ENCODE measurements around the gene PTPRK.

Gene PTPRK

DNA sequence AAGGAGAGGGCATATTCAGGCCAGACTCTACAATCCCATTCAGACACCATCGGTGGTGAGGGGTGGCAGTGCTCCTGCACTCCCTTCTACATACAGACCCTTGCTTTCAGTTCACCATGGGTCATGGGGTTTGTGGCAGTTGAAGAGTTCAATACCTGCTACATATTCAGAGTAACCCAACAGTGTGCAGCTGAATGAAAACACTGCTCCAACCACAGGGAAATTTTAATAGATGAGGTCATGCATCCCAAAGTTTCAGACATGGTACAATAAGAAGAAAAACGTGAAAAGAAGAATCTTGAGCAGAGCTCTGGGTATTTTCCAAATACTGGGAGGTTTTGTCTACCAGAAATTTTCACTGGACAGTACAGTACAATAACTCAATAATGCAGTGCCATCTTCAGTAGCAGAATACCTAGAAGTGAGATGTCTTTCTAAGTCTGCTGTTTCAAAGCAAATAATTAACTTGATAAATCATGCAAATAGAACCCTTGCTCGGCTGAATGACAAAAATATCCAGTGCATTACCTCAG is 162.1 kb downstream of the PTPRK start:
- TF ChIP-seq, protein P1, sequence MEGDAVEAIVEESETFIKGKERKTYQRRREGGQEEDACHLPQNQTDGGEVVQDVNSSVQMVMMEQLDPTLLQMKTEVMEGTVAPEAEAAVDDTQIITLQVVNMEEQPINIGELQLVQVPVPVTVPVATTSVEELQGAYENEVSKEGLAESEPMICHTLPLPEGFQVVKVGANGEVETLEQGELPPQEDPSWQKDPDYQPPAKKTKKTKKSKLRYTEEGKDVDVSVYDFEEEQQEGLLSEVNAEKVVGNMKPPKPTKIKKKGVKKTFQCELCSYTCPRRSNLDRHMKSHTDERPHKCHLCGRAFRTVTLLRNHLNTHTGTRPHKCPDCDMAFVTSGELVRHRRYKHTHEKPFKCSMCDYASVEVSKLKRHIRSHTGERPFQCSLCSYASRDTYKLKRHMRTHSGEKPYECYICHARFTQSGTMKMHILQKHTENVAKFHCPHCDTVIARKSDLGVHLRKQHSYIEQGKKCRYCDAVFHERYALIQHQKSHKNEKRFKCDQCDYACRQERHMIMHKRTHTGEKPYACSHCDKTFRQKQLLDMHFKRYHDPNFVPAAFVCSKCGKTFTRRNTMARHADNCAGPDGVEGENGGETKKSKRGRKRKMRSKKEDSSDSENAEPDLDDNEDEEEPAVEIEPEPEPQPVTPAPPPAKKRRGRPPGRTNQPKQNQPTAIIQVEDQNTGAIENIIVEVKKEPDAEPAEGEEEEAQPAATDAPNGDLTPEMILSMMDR (conservative IDR thresholded peaks at IDR 0.05) = no peak
- no peak overlapping the region for H3K27ac ChIP-seq

GRCh38 chr6:128357392-128358130 is 162.8 kb downstream of the PTPRK start:
- TF ChIP-seq, protein P1 (conservative IDR thresholded peaks at IDR 0.05) = no peak
- H3K27ac ChIP-seq = no peak overlapping the region

GRCh38 chr6:128352366-128352765 is 168.0 kb downstream of the PTPRK start:
- no peak overlapping the region for H3K27ac ChIP-seq
- TF ChIP-seq, protein P1 (conservative IDR thresholded peaks at IDR 0.05) = no peak

DNA sequence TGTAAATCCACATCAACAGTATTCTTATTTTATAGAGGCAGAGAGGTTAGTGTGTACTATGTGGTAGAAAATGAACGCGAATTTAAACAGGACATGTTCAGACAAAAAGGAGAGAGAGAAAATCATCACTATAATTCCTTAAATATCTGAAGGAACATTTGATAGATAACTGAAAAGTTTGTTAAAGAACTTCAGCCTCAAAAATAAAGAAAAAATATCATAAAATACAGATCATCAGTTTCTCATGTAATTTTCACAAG is 169.2 kb downstream of the PTPRK start:
- TF ChIP-seq, protein P1 (conservative IDR thresholded peaks at IDR 0.05) = no peak

DNA sequence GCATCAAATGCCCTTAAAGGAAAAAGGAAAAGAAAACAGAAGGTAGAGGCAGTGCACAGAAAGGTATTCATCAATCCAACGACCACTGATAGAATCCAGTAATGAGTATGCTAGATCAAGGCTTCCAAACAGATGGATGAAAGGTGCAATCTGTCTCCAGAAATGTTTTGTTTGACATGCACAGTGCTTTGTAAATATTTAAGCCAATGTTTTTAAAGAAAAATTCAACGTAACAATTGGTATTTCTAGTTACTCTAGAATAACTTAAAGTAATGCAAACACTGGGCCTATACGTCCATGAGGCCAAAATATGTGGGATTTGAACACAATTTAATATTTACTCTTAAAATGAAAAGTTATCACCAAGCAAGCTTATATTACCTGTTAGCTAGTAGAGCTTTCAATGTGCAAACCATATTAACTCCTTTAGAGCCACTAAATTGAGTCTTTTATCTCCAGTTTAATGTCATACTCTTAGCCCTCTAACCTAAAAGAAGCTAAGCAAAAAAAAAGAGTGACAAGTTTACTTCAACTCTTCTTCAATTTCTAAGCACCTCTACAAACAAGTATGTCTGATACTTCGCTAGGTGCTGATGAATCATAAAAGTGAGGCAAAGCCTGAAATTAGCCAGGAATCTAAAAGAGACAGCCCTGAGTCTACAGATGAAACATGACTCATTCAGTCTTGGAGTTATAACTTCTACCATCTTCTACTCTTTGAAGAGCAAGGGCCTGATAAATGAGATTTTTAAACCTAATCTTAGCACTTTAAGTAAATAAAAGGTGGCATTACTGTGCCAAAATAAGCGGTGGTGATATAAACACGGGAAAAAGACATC is 169.8 kb downstream of the PTPRK start:
- H3K27ac ChIP-seq = no peak overlapping the region
- TF ChIP-seq, protein P1 (conservative IDR thresholded peaks at IDR 0.05) = no peak

More for the DNA sequence above, 169.2 kb downstream of the PTPRK start:
- no peak overlapping the region for H3K27ac ChIP-seq

- TF ChIP-seq, protein P1 (conservative IDR thresholded peaks at IDR 0.05) = no peak
- H3K27ac ChIP-seq = no peak overlapping the region
Measured at GRCh38 chr6:128347123-128347522, 173.3 kb downstream of the PTPRK start.

- TF ChIP-seq, protein P1 (conservative IDR thresholded peaks at IDR 0.05) = no peak
- H3K27ac ChIP-seq = no peak overlapping the region
Measured at GRCh38 chr6:128346569-128346968, 173.8 kb downstream of the PTPRK start.

Measured in VCaP (cell line).